ENCODE data around the gene RTEL1.

The RTEL1 gene

DNA sequence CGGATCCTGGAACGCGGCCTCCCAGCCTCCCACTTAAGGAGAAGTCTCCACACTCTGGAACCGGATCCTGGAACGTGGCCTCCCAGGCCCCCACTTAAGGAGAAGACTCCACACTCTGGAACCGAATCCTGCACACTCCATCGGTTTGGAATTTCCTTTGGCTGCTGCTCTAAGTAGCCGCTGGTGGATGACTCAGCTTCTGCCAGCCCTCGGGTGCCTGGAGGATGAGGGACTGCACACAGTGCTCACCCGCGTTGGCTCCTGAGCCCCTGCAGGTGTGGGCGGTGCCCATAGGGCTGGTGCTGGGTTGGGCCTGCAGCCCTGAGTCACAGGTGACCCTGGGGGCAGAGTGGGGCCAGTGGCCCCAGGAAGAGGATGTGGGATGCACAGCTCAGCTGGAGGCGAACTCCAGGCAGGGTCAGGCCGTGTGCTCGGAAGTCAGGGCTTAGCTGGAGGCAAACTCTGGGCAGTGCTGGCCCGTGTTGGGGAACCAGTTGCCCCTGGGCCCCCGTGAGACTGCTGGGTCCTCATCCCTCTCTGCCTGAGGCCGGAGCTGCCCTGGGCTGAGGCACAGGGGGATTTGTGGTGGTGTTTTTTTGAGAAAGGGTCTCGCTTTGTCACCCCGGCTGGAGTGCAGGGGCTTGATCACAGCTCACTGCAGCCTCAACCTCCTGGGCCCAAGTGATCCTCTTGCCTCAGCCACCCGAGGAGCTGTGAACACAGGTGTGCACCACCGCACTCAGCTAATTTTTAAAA lies 24.4 kb downstream of the RTEL1 start (continued):
- TF ChIP-seq, protein P1, sequence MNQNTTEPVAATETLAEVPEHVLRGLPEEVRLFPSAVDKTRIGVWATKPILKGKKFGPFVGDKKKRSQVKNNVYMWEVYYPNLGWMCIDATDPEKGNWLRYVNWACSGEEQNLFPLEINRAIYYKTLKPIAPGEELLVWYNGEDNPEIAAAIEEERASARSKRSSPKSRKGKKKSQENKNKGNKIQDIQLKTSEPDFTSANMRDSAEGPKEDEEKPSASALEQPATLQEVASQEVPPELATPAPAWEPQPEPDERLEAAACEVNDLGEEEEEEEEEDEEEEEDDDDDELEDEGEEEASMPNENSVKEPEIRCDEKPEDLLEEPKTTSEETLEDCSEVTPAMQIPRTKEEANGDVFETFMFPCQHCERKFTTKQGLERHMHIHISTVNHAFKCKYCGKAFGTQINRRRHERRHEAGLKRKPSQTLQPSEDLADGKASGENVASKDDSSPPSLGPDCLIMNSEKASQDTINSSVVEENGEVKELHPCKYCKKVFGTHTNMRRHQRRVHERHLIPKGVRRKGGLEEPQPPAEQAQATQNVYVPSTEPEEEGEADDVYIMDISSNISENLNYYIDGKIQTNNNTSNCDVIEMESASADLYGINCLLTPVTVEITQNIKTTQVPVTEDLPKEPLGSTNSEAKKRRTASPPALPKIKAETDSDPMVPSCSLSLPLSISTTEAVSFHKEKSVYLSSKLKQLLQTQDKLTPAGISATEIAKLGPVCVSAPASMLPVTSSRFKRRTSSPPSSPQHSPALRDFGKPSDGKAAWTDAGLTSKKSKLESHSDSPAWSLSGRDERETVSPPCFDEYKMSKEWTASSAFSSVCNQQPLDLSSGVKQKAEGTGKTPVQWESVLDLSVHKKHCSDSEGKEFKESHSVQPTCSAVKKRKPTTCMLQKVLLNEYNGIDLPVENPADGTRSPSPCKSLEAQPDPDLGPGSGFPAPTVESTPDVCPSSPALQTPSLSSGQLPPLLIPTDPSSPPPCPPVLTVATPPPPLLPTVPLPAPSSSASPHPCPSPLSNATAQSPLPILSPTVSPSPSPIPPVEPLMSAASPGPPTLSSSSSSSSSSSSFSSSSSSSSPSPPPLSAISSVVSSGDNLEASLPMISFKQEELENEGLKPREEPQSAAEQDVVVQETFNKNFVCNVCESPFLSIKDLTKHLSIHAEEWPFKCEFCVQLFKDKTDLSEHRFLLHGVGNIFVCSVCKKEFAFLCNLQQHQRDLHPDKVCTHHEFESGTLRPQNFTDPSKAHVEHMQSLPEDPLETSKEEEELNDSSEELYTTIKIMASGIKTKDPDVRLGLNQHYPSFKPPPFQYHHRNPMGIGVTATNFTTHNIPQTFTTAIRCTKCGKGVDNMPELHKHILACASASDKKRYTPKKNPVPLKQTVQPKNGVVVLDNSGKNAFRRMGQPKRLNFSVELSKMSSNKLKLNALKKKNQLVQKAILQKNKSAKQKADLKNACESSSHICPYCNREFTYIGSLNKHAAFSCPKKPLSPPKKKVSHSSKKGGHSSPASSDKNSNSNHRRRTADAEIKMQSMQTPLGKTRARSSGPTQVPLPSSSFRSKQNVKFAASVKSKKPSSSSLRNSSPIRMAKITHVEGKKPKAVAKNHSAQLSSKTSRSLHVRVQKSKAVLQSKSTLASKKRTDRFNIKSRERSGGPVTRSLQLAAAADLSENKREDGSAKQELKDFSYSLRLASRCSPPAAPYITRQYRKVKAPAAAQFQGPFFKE (tag by site-specific recombination; IDR thresholded peaks at IDR 0.05; ENCODE audit: borderline replicate concordance): no peak
- TF ChIP-seq MYNN (tag by site-specific recombination; IDR thresholded peaks at IDR 0.05; ENCODE audit: borderline replicate concordance) (no peak), ZNF548 (tag by site-specific recombination; IDR thresholded peaks at IDR 0.05) (no peak), ZFP3 (tag by site-specific recombination; IDR thresholded peaks at IDR 0.05; ENCODE audit: low read depth) (no peak), ZNF169 (tag by site-specific recombination; IDR thresholded peaks at IDR 0.05) (no peak), ZNF132 (tag by site-specific recombination; IDR thresholded peaks at IDR 0.05; ENCODE audit: borderline replicate concordance) (no peak), OVOL3 (tag by site-specific recombination; IDR thresholded peaks at IDR 0.05) (no peak), ZNF214 (tag by site-specific recombination; IDR thresholded peaks at IDR 0.05; ENCODE audit: borderline replicate concordance) (no peak), ZBTB1 (tag by site-specific recombination; IDR thresholded peaks at IDR 0.05) (no peak), ZNF391 (tag by site-specific recombination; IDR thresholded peaks at IDR 0.05; ENCODE audit: borderline replicate concordance, low read depth) (no peak), ZNF501 (tag by site-specific recombination; IDR thresholded peaks at IDR 0.05) (no peak), ZNF701 (tag by site-specific recombination; IDR thresholded peaks at IDR 0.05) (no peak), KLF7 (tag by site-specific recombination; IDR thresholded peaks at IDR 0.05; ENCODE audit: borderline replicate concordance) (no peak), ZBTB7A (tag by site-specific recombination; IDR thresholded peaks at IDR 0.05; ENCODE audit: low read depth) (no peak), ZNF48 (tag by site-specific recombination; IDR thresholded peaks at IDR 0.05) (no peak), ZNF433 (tag by site-specific recombination; IDR thresholded peaks at IDR 0.05; ENCODE audit: low read depth) (no peak), ZNF791 (tag by site-specific recombination; IDR thresholded peaks at IDR 0.05) (no peak), ZNF549 (tag by site-specific recombination; IDR thresholded peaks at IDR 0.05) (no peak), ZNF660 (tag by site-specific recombination; IDR thresholded peaks at IDR 0.05) (no peak; the same call in 1 of the 2 replicates), ZNF560 (tag by site-specific recombination; IDR thresholded peaks at IDR 0.05; ENCODE audit: borderline replicate concordance) (no peak)
- TF ChIP-seq, protein P2, sequence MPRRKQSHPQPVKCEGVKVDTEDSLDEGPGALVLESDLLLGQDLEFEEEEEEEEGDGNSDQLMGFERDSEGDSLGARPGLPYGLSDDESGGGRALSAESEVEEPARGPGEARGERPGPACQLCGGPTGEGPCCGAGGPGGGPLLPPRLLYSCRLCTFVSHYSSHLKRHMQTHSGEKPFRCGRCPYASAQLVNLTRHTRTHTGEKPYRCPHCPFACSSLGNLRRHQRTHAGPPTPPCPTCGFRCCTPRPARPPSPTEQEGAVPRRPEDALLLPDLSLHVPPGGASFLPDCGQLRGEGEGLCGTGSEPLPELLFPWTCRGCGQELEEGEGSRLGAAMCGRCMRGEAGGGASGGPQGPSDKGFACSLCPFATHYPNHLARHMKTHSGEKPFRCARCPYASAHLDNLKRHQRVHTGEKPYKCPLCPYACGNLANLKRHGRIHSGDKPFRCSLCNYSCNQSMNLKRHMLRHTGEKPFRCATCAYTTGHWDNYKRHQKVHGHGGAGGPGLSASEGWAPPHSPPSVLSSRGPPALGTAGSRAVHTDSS (tag by site-specific recombination; IDR thresholded peaks at IDR 0.05): no peak
- TF ChIP-seq, protein P3, sequence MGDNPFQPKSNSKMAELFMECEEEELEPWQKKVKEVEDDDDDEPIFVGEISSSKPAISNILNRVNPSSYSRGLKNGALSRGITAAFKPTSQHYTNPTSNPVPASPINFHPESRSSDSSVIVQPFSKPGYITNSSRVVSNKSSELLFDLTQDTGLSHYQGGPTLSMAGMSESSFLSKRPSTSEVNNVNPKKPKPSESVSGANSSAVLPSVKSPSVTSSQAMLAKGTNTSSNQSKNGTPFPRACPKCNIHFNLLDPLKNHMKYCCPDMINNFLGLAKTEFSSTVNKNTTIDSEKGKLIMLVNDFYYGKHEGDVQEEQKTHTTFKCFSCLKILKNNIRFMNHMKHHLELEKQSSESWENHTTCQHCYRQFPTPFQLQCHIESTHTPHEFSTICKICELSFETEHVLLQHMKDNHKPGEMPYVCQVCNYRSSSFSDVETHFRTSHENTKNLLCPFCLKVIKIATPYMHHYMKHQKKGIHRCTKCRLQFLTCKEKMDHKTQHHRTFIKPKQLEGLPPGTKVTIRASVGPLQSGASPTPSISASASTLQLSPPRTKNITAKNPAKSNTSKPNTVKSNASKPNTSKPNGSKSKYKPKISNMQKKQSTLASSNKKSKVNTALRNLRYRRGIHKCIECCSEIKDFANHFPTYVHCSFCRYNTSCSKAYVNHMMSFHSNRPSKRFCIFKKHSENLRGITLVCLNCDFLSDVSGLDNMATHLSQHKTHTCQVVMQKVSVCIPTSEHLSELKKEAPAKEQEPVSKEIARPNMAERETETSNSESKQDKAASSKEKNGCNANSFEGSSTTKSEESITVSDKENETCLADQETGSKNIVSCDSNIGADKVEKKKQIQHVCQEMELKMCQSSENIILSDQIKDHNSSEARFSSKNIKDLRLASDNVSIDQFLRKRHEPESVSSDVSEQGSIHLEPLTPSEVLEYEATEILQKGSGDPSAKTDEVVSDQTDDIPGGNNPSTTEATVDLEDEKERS (tag by site-specific recombination; IDR thresholded peaks at IDR 0.05): no peak
- TF ChIP-seq, protein P4, sequence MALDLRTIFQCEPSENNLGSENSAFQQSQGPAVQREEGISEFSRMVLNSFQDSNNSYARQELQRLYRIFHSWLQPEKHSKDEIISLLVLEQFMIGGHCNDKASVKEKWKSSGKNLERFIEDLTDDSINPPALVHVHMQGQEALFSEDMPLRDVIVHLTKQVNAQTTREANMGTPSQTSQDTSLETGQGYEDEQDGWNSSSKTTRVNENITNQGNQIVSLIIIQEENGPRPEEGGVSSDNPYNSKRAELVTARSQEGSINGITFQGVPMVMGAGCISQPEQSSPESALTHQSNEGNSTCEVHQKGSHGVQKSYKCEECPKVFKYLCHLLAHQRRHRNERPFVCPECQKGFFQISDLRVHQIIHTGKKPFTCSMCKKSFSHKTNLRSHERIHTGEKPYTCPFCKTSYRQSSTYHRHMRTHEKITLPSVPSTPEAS (tag by site-specific recombination; IDR thresholded peaks at IDR 0.05): no peak
- TF ChIP-seq, protein P5, sequence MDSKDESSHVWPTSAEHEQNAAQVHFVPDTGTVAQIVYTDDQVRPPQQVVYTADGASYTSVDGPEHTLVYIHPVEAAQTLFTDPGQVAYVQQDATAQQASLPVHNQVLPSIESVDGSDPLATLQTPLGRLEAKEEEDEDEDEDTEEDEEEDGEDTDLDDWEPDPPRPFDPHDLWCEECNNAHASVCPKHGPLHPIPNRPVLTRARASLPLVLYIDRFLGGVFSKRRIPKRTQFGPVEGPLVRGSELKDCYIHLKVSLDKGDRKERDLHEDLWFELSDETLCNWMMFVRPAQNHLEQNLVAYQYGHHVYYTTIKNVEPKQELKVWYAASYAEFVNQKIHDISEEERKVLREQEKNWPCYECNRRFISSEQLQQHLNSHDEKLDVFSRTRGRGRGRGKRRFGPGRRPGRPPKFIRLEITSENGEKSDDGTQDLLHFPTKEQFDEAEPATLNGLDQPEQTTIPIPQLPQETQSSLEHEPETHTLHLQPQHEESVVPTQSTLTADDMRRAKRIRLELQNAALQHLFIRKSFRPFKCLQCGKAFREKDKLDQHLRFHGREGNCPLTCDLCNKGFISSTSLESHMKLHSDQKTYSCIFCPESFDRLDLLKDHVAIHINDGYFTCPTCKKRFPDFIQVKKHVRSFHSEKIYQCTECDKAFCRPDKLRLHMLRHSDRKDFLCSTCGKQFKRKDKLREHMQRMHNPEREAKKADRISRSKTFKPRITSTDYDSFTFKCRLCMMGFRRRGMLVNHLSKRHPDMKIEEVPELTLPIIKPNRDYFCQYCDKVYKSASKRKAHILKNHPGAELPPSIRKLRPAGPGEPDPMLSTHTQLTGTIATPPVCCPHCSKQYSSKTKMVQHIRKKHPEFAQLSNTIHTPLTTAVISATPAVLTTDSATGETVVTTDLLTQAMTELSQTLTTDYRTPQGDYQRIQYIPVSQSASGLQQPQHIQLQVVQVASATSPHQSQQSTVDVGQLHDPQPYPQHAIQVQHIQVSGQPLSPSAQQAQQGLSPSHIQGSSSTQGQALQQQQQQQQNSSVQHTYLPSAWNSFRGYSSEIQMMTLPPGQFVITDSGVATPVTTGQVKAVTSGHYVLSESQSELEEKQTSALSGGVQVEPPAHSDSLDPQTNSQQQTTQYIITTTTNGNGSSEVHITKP (tag by site-specific recombination; IDR thresholded peaks at IDR 0.05): no peak

All from HEK293 (cell line).